Measurements from ENCODE around the gene ARHGAP9.
"Not testable (repeated sequence)": the region's sequence is repeated elsewhere in the genome, so short reads cannot be mapped to it uniquely, and the experiment has no call there.

Gene ARHGAP9

GRCh38 chr12:57479376-57480115 lies at the start of gene ARHGAP9:
ARHGAP9 (minus strand) TSS chr12:57479866; CDS start chr12:57479406, 460 bp downstream.
- DNase-seq (ENCODE audit: low spot score) = peak; percentile 70

- no peak for DNase-seq (ENCODE audit: low spot score)
Measured at GRCh38 chr12:57528831-57529555, 49.3 kb upstream of the ARHGAP9 start.

- no peak for DNase-seq (ENCODE audit: low spot score)
Measured at GRCh38 chr12:57528176-57528575, 48.5 kb upstream of the ARHGAP9 start.

- no peak for DNase-seq (ENCODE audit: low spot score)
Measured at GRCh38 chr12:57527184-57527583, 47.5 kb upstream of the ARHGAP9 start.

GRCh38 chr12:57526477-57527126 lies 46.9 kb upstream of the ARHGAP9 start:
- no peak for DNase-seq (ENCODE audit: low spot score)

GRCh38 chr12:57525615-57526383 lies 46.1 kb upstream of the ARHGAP9 start:
- DNase-seq (ENCODE audit: low spot score) = no peak

GRCh38 chr12:57524814-57525614 lies 45.3 kb upstream of the ARHGAP9 start:
- DNase-seq (ENCODE audit: low spot score) = no peak

- no peak for DNase-seq (ENCODE audit: low spot score)
Measured at GRCh38 chr12:57523706-57524614, 44.3 kb upstream of the ARHGAP9 start.

- no peak for DNase-seq (ENCODE audit: low spot score)
Measured at GRCh38 chr12:57522887-57523705, 43.4 kb upstream of the ARHGAP9 start.

GRCh38 chr12:57522011-57522886 lies 42.6 kb upstream of the ARHGAP9 start, which contains the start of gene MBD6:
MBD6 (plus strand) TSS chr12:57522824; CDS start chr12:57524304, 1,480 bp downstream.
- peak; percentile 98 for DNase-seq (ENCODE audit: low spot score)

GRCh38 chr12:57521525-57522010 lies 41.9 kb upstream of the ARHGAP9 start:
- no peak for DNase-seq (ENCODE audit: low spot score)

- DNase-seq (ENCODE audit: low spot score) = peak; percentile 96
Measured at GRCh38 chr12:57520053-57520818, 40.6 kb upstream of the ARHGAP9 start, which contains the start of gene DDIT3. DDIT3 (minus strand) TSS chr12:57520514; CDS start chr12:57517406, 3,108 bp downstream.

GRCh38 chr12:57519796-57520052 lies 40.1 kb upstream of the ARHGAP9 start:
- DNase-seq (ENCODE audit: low spot score) = peak; percentile 30

GRCh38 chr12:57518920-57519795 lies 39.5 kb upstream of the ARHGAP9 start:
- peak; percentile 38 for DNase-seq (ENCODE audit: low spot score)

- DNase-seq (ENCODE audit: low spot score) = no peak
Measured at GRCh38 chr12:57518176-57518919, 38.7 kb upstream of the ARHGAP9 start.

- not testable (repeated sequence) for DNase-seq (ENCODE audit: low spot score)
Measured at GRCh38 chr12:57517718-57518117, 38.1 kb upstream of the ARHGAP9 start.

All from germinal center (tissue), 1 donor.